ENCODE measurements around the gene C3AR1.
"Not testable (repeated sequence)": the region's sequence is repeated elsewhere in the genome, so short reads cannot be mapped to it uniquely, and the experiment has no call there.

The C3AR1 gene

GRCh38 chr12:8065991-8066594, at the start of gene C3AR1:
TSS of gene C3AR1 (minus strand) at chr12:8066359. CDS start at chr12:8060185, 6,174 bp downstream.
- no peak within 1 kb of the TSS for H3K4me3 ChIP-seq (ENCODE audit: low read depth, low read length)
- H3K27me3 ChIP-seq (ENCODE audit: control insufficient read depth, insufficient read depth, low read length) = no peaks in the 10 kb centered on the region

GRCh38 chr12:8113117-8113516, 47.0 kb upstream of the C3AR1 start:
- H3K9me3 ChIP-seq (ENCODE audit: control insufficient read depth, insufficient read depth, low read length); H3K9ac ChIP-seq (ENCODE audit: low read depth, low read length); H3K27me3 ChIP-seq (ENCODE audit: control insufficient read depth, insufficient read depth, low read length); H3K4me3 ChIP-seq (ENCODE audit: low read depth, low read length); H3K4me1 ChIP-seq (ENCODE audit: control insufficient read depth, insufficient read depth, low read length); H3K36me3 ChIP-seq (ENCODE audit: control insufficient read depth, insufficient read depth, low read length): not testable (repeated sequence)

More at GRCh38 chr12:8065991-8066594, at the start of gene C3AR1:
- Histone ChIP-seq H3K36me3 (ENCODE audit: control insufficient read depth, insufficient read depth, low read length) (no peaks in the 10 kb centered on the region), H3K9me3 (ENCODE audit: control insufficient read depth, insufficient read depth, low read length) (no peaks in the 10 kb centered on the region), H3K9ac (ENCODE audit: low read depth, low read length) (no peak within 1 kb of the TSS), H3K4me1 (ENCODE audit: control insufficient read depth, insufficient read depth, low read length) (no peaks in the 10 kb centered on the region)

- no peaks in the 10 kb centered on the region for H3K4me1 ChIP-seq (ENCODE audit: control insufficient read depth, insufficient read depth, low read length)
- H3K27me3 ChIP-seq (ENCODE audit: control insufficient read depth, insufficient read depth, low read length) = no peaks in the 10 kb centered on the region
- no peak overlapping the region for H3K9ac ChIP-seq (ENCODE audit: low read depth, low read length)
- no peaks in the 10 kb centered on the region for H3K36me3 ChIP-seq (ENCODE audit: control insufficient read depth, insufficient read depth, low read length)
- H3K9me3 ChIP-seq (ENCODE audit: control insufficient read depth, insufficient read depth, low read length) = no peaks in the 10 kb centered on the region
- no peak overlapping the region for H3K4me3 ChIP-seq (ENCODE audit: low read depth, low read length)
Measured at GRCh38 chr12:8108808-8109398, 42.7 kb upstream of the C3AR1 start.

- Histone ChIP-seq H3K9ac (ENCODE audit: low read depth, low read length) (no peak overlapping the region), H3K9me3 (ENCODE audit: control insufficient read depth, insufficient read depth, low read length) (no peaks in the 10 kb centered on the region), H3K4me3 (ENCODE audit: low read depth, low read length) (no peak overlapping the region), H3K27me3 (ENCODE audit: control insufficient read depth, insufficient read depth, low read length) (no peaks in the 10 kb centered on the region), H3K4me1 (ENCODE audit: control insufficient read depth, insufficient read depth, low read length) (no peaks in the 10 kb centered on the region), H3K36me3 (ENCODE audit: control insufficient read depth, insufficient read depth, low read length) (peaks cover 13% of the 10 kb centered on the region)
Measured at GRCh38 chr12:8099235-8099634, 33.1 kb upstream of the C3AR1 start.

- Histone ChIP-seq H3K9me3 (ENCODE audit: control insufficient read depth, insufficient read depth, low read length) (no peaks in the 10 kb centered on the region), H3K9ac (ENCODE audit: low read depth, low read length) (no peak overlapping the region), H3K4me3 (ENCODE audit: low read depth, low read length) (no peak overlapping the region), H3K36me3 (ENCODE audit: control insufficient read depth, insufficient read depth, low read length) (peaks cover 23% of the 10 kb centered on the region), H3K27me3 (ENCODE audit: control insufficient read depth, insufficient read depth, low read length) (no peaks in the 10 kb centered on the region), H3K4me1 (ENCODE audit: control insufficient read depth, insufficient read depth, low read length) (no peaks in the 10 kb centered on the region)
Measured at GRCh38 chr12:8096281-8096915, 30.2 kb upstream of the C3AR1 start.

- no peaks in the 10 kb centered on the region for H3K9me3 ChIP-seq (ENCODE audit: control insufficient read depth, insufficient read depth, low read length)
- no peak overlapping the region for H3K4me3 ChIP-seq (ENCODE audit: low read depth, low read length)
- no peaks in the 10 kb centered on the region for H3K27me3 ChIP-seq (ENCODE audit: control insufficient read depth, insufficient read depth, low read length)
- H3K4me1 ChIP-seq (ENCODE audit: control insufficient read depth, insufficient read depth, low read length) = no peaks in the 10 kb centered on the region
- peaks cover 23% of the 10 kb centered on the region for H3K36me3 ChIP-seq (ENCODE audit: control insufficient read depth, insufficient read depth, low read length)
- H3K9ac ChIP-seq (ENCODE audit: low read depth, low read length) = no peak overlapping the region
Measured at GRCh38 chr12:8093291-8093690, 27.1 kb upstream of the C3AR1 start.

- Histone ChIP-seq H3K27me3 (ENCODE audit: control insufficient read depth, insufficient read depth, low read length) (no peaks in the 10 kb centered on the region), H3K4me3 (ENCODE audit: low read depth, low read length) (no peak overlapping the region), H3K9me3 (ENCODE audit: control insufficient read depth, insufficient read depth, low read length) (no peaks in the 10 kb centered on the region), H3K9ac (ENCODE audit: low read depth, low read length) (no peak overlapping the region), H3K4me1 (ENCODE audit: control insufficient read depth, insufficient read depth, low read length) (no peaks in the 10 kb centered on the region), H3K36me3 (ENCODE audit: control insufficient read depth, insufficient read depth, low read length) (peaks cover 14% of the 10 kb centered on the region)
Measured at GRCh38 chr12:8089716-8090115, 23.6 kb upstream of the C3AR1 start.

- not testable (repeated sequence) for H3K4me3 ChIP-seq (ENCODE audit: low read depth, low read length); H3K27me3 ChIP-seq (ENCODE audit: control insufficient read depth, insufficient read depth, low read length); H3K9me3 ChIP-seq (ENCODE audit: control insufficient read depth, insufficient read depth, low read length); H3K9ac ChIP-seq (ENCODE audit: low read depth, low read length); H3K4me1 ChIP-seq (ENCODE audit: control insufficient read depth, insufficient read depth, low read length); H3K36me3 ChIP-seq (ENCODE audit: control insufficient read depth, insufficient read depth, low read length)
Measured at GRCh38 chr12:8089277-8089676, 23.1 kb upstream of the C3AR1 start.

GRCh38 chr12:8088574-8088973, 22.4 kb upstream of the C3AR1 start:
- H3K9ac ChIP-seq (ENCODE audit: low read depth, low read length) = no peak overlapping the region
- H3K4me1 ChIP-seq (ENCODE audit: control insufficient read depth, insufficient read depth, low read length) = no peaks in the 10 kb centered on the region
- no peak overlapping the region for H3K4me3 ChIP-seq (ENCODE audit: low read depth, low read length)
- H3K9me3 ChIP-seq (ENCODE audit: control insufficient read depth, insufficient read depth, low read length) = no peaks in the 10 kb centered on the region
- peaks cover 7% of the 10 kb centered on the region for H3K36me3 ChIP-seq (ENCODE audit: control insufficient read depth, insufficient read depth, low read length)
- no peaks in the 10 kb centered on the region for H3K27me3 ChIP-seq (ENCODE audit: control insufficient read depth, insufficient read depth, low read length)

GRCh38 chr12:8087666-8088065, 21.5 kb upstream of the C3AR1 start:
- no peak overlapping the region for H3K9ac ChIP-seq (ENCODE audit: low read depth, low read length)

GRCh38 chr12:8084351-8084750, 18.2 kb upstream of the C3AR1 start:
- H3K4me3 ChIP-seq (ENCODE audit: low read depth, low read length); H3K27me3 ChIP-seq (ENCODE audit: control insufficient read depth, insufficient read depth, low read length); H3K4me1 ChIP-seq (ENCODE audit: control insufficient read depth, insufficient read depth, low read length); H3K9ac ChIP-seq (ENCODE audit: low read depth, low read length); H3K36me3 ChIP-seq (ENCODE audit: control insufficient read depth, insufficient read depth, low read length); H3K9me3 ChIP-seq (ENCODE audit: control insufficient read depth, insufficient read depth, low read length): not testable (repeated sequence)

More at GRCh38 chr12:8087666-8088065, 21.5 kb upstream of the C3AR1 start:
- Histone ChIP-seq H3K27me3 (ENCODE audit: control insufficient read depth, insufficient read depth, low read length) (no peaks in the 10 kb centered on the region), H3K9me3 (ENCODE audit: control insufficient read depth, insufficient read depth, low read length) (no peaks in the 10 kb centered on the region), H3K4me1 (ENCODE audit: control insufficient read depth, insufficient read depth, low read length) (peaks cover 3% of the 10 kb centered on the region), H3K36me3 (ENCODE audit: control insufficient read depth, insufficient read depth, low read length) (peaks cover 3% of the 10 kb centered on the region), H3K4me3 (ENCODE audit: low read depth, low read length) (no peak overlapping the region)

GRCh38 chr12:8082808-8083100, 16.6 kb upstream of the C3AR1 start:
- Histone ChIP-seq H3K9ac (ENCODE audit: low read depth, low read length) (peak overlapping the region; percentile 87), H3K4me1 (ENCODE audit: control insufficient read depth, insufficient read depth, low read length) (peaks cover 3% of the 10 kb centered on the region), H3K4me3 (ENCODE audit: low read depth, low read length) (peak overlapping the region; percentile 98), H3K36me3 (ENCODE audit: control insufficient read depth, insufficient read depth, low read length) (no peaks in the 10 kb centered on the region), H3K9me3 (ENCODE audit: control insufficient read depth, insufficient read depth, low read length) (no peaks in the 10 kb centered on the region), H3K27me3 (ENCODE audit: control insufficient read depth, insufficient read depth, low read length) (no peaks in the 10 kb centered on the region)
